Measurements from ENCODE around the gene MTA2. TPM values are rescaled to one million over a fixed set of nuclear protein-coding genes. Genes with fewer than 3 reads are reported as not detected.

Gene MTA2
- total and polyA plus RNA-seq, 10 of the 15 experiments (the other 5 are each of a cell fraction or from before 2014, with no cell fraction given): 6.7 to 201 (median 113) TPM

GRCh38 chr11:62621567-62622470 lies 20.2 kb upstream of the MTA2 start, which contains the start of gene B3GAT3 (continued):
- TF ChIP-seq BCLAF1 (IDR thresholded peaks at IDR 0.05) (no peak), NFXL1 (IDR thresholded peaks at IDR 0.05; ENCODE audit: borderline replicate concordance) (no peak), RFX5 (IDR thresholded peaks at IDR 0.05; ENCODE audit: low read depth, low read length) (0 out of 2 replicates have a peak, but pooled peaks have one; percentile 55), PBX3 (IDR thresholded peaks at IDR 0.05; ENCODE audit: insufficient replicate concordance, low read depth, low read length) (peak; percentile 43), RAD51 (IDR thresholded peaks at IDR 0.05) (peak; percentile 91), SRF (IDR thresholded peaks at IDR 0.05; ENCODE audit: low read depth in 2 of 2, low read length in 2 of 2) (peak in 1 of 2 experiments; percentile 34; a peak in 1 of 4 replicates), ZNF274 (IDR thresholded peaks at IDR 0.05; ENCODE audit: insufficient read depth, insufficient read length) (no peak), MTA2 (IDR thresholded peaks at IDR 0.05; ENCODE audit: low read depth) (peak; percentile 28; the same call in 1 of the 2 replicates), STAT3 (IDR thresholded peaks at IDR 0.05; ENCODE audit: low read depth, low read length) (no peak), POU2F2 (IDR thresholded peaks at IDR 0.05; ENCODE audit: borderline replicate concordance, low read depth, low read length) (0 out of 3 replicates have a peak, but pooled peaks have one; percentile 5), PAX5 (IDR thresholded peaks at IDR 0.05; ENCODE audit: borderline replicate concordance, low read depth, low read length) (0 out of 2 replicates have a peak, but pooled peaks have one; percentile 14), USF2 (IDR thresholded peaks at IDR 0.05; ENCODE audit: borderline replicate concordance, low read depth, low read length) (peak; percentile 51), NBN (IDR thresholded peaks at IDR 0.05) (peak; percentile 100)

Data from GM12878 (cell line).